T-helper 1 cell treated with Interleukin-12 subunit alpha and Interleukin-12 subunit beta and Interleukin-4 antibody, amounts not matched to agents 30 μg/mL and 1 μg/mL, for 36 hours (primary cell): ENCODE results near the gene MRS2.
"Not testable (repeated sequence)": the region's sequence is repeated elsewhere in the genome, so short reads cannot be mapped to it uniquely, and the experiment has no call there.

Source experiments
- H3K27ac Mint-ChIP-seq: one replicate; pipeline ENCODE4 v1.8.0; 2021; ENCODE audit warnings: mild to moderate bottlenecking, mixed read lengths
- H3K27me3 Mint-ChIP-seq: one replicate; pipeline ENCODE4 v1.8.0; 2021; ENCODE audit warnings: low read depth, mixed read lengths
- H3K36me3 Mint-ChIP-seq: one replicate; pipeline ENCODE4 v1.8.0; 2021; ENCODE audit warnings: low read depth, mixed read lengths
- H3K4me1 Mint-ChIP-seq: one replicate; pipeline ENCODE4 v1.8.0; 2021; ENCODE audit warnings: low read depth, mixed read lengths
- H3K4me3 Mint-ChIP-seq: one replicate; pipeline ENCODE4 v1.8.0; 2021; ENCODE audit warnings: mild to moderate bottlenecking, moderate library complexity, mixed read lengths
- H3K9me3 Mint-ChIP-seq: one replicate; pipeline ENCODE4 v1.8.0; 2021; ENCODE audit warnings: mixed read lengths

The MRS2 gene

DNA sequence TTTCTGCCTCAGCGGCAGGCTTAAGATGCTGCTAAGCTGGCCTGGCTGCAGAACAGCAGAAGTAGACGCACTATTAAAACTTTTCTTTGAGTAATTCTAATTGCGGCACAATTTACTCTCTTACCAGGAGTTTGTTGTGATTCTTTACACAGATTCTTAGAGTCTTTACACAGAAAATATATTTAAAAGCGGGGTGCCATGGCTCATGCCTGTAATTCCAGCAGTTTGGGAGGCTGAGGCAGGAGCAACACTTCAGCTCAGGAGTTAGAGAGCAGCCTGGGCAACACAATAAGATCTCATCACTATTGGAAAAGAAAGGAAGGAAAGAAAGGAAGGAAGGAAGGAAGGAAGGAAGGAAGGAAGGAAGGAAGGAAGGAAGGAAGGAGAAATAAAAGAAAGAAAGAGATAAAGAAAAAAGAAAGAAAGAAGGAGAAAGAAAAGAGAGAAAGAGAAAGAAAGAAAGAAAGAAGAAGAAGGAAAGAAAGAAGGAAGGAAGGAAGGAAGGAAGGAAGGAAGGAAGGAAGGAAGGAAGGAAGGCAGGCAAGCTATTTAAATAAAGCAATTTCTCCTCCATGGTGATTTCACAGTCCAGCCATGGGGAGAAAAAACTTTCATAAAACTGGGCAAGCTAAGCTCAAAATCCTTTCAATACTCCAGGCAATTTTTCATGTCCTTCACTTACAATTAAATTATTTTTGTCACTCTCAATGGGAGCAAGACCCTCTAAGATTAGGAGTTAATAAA is 21.1 kb upstream of the MRS2 start:
- Mint-ChIP-seq H3K9me3 (peaks cover 3% of the 10 kb centered on the region), H3K36me3 (no peaks in the 10 kb centered on the region), H3K27me3 (peaks cover 17% of the 10 kb centered on the region), H3K4me1 (no peaks in the 10 kb centered on the region), H3K27ac (no peak overlapping the region), H3K4me3 (no peak overlapping the region)

DNA sequence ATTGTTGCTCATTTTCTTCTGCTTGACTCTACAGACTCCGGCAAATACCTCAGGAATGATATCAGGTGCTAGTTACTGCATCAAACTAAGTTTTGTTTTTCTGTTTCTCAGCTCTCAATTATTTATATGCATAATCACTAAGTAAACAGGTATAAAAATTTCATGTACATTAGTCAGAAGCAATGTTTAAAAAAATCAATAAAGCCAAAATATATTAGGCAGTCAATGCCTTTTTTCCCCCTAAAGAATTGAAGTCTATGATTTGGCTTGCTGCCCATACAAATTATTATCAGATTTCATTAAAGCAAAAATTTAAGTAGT is 20.6 kb upstream of the MRS2 start:
- no peak overlapping the region for H3K4me3 Mint-ChIP-seq
- peaks cover 17% of the 10 kb centered on the region for H3K27me3 Mint-ChIP-seq
- no peaks in the 10 kb centered on the region for H3K4me1 Mint-ChIP-seq
- no peak overlapping the region for H3K27ac Mint-ChIP-seq
- no peaks in the 10 kb centered on the region for H3K36me3 Mint-ChIP-seq
- H3K9me3 Mint-ChIP-seq: peaks cover 3% of the 10 kb centered on the region

GRCh38 chr6:24382891-24383494 is 19.7 kb upstream of the MRS2 start:
- H3K27me3 Mint-ChIP-seq: peaks cover 20% of the 10 kb centered on the region
- H3K4me3 Mint-ChIP-seq, H3K4me1 Mint-ChIP-seq, H3K27ac Mint-ChIP-seq, H3K36me3 Mint-ChIP-seq, H3K9me3 Mint-ChIP-seq: not testable (repeated sequence)

DNA sequence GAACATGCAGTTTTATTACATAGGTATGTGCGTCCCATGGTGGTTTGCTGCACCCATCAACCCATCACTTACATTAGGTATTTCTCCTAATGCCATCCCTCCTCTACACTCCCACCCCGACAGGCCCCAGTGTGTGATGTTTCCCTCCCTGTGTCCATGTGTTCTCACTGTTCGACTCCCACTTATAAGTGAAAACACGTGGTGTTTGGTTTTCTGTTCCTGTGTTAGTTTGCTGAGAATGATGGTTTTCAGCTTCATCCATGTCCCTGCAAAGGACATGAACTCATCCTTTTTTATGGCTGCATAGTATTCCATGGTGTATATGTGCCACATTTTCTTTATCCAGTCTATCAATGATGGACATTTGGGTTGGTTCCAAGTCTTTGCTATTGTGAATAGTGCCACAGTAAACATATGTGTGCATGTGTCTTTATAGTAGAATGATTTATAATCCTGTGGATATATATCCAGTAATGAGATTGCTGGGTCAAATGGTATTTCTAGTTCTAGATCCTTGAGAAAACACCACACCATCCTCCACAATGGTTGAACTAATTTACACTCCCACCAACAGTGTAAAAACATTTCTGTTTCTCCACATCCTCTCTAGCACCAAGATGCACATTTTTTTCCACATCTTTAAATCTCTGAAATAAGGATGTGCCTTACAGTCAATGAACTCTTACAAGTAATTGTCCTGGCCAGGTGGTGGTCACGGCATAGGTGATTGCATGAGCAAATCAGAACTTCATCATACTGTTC is 18.2 kb upstream of the MRS2 start:
- H3K27ac Mint-ChIP-seq, H3K9me3 Mint-ChIP-seq, H3K36me3 Mint-ChIP-seq, H3K4me3 Mint-ChIP-seq, H3K4me1 Mint-ChIP-seq: not testable (repeated sequence)
- peaks cover 20% of the 10 kb centered on the region for H3K27me3 Mint-ChIP-seq

GRCh38 chr6:24385536-24386269 is 17.0 kb upstream of the MRS2 start:
- Mint-ChIP-seq H3K27ac (no peak overlapping the region), H3K9me3 (peaks cover 3% of the 10 kb centered on the region), H3K4me3 (no peak overlapping the region), H3K27me3 (peaks cover 20% of the 10 kb centered on the region), H3K4me1 (no peaks in the 10 kb centered on the region), H3K36me3 (no peaks in the 10 kb centered on the region)

DNA sequence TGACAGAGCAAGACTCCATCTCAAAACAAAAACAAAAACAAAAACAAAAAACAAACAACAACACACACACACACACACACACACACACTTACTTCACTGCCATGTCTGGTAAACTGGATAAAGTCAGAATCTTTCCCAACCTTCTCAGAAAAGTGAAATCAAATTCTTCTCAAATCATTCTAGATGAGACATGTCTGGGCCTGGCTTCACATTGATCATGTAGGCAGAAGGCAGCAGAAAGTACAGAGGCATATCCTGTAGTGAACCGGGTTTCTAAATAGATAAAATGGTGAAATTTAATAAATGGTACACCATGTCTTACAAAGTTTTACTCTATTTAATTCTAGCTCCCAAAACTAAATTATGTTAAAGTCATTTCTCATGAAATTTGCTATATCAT is 14.9 kb upstream of the MRS2 start:
- no peaks in the 10 kb centered on the region for H3K4me1 Mint-ChIP-seq

GRCh38 chr6:24391208-24391607 is 11.5 kb upstream of the MRS2 start:
- peaks cover 12% of the 10 kb centered on the region for H3K27me3 Mint-ChIP-seq
- H3K9me3 Mint-ChIP-seq: no peaks in the 10 kb centered on the region

More for the DNA sequence above, 14.9 kb upstream of the MRS2 start:
- Mint-ChIP-seq H3K36me3 (no peaks in the 10 kb centered on the region), H3K9me3 (peaks cover 3% of the 10 kb centered on the region), H3K27me3 (peaks cover 9% of the 10 kb centered on the region), H3K4me3 (no peak overlapping the region), H3K27ac (no peak overlapping the region)

DNA sequence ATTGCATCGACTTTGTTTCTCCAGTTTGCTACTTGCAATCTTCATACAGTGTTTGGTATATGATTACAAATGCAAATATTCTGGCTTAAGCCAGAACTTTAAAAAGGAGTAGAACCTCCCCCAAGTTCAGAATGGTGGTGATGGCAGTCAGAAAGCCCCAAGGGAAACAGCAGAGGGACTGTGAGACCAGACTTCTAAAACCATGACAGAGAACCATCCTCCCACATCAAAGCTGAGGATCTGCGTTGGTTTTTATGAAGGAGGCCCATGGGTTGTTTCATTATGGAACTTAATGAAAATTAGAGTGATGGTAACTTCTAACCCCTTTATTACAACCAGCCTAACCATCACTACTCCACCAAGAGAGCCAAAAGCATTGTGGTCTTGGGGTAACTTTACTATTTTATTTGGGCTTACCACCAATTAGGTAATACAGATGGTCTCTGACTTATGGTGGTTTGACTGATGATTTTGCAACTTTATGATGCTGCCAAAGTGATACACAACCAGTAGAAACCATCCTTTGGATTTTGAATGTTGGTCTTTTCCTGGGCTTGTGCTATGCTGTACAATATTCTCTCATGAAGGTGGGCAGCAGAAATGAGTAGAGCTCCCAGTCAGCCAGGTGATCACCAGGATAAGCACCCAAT is 10.9 kb upstream of the MRS2 start:
- H3K36me3 Mint-ChIP-seq: no peaks in the 10 kb centered on the region
- H3K4me1 Mint-ChIP-seq: no peaks in the 10 kb centered on the region
- no peak overlapping the region for H3K4me3 Mint-ChIP-seq
- no peak overlapping the region for H3K27ac Mint-ChIP-seq
- H3K27me3 Mint-ChIP-seq: peaks cover 12% of the 10 kb centered on the region
- H3K9me3 Mint-ChIP-seq: no peaks in the 10 kb centered on the region

More at GRCh38 chr6:24391208-24391607, 11.5 kb upstream of the MRS2 start:
- no peaks in the 10 kb centered on the region for H3K36me3 Mint-ChIP-seq
- H3K4me3 Mint-ChIP-seq: no peak overlapping the region
- H3K4me1 Mint-ChIP-seq: no peaks in the 10 kb centered on the region
- H3K27ac Mint-ChIP-seq: no peak overlapping the region

GRCh38 chr6:24394061-24394779 is 8.5 kb upstream of the MRS2 start:
- Mint-ChIP-seq H3K4me3 (no peak overlapping the region), H3K27ac (no peak overlapping the region), H3K9me3 (no peaks in the 10 kb centered on the region), H3K4me1 (no peaks in the 10 kb centered on the region), H3K27me3 (peaks cover 24% of the 10 kb centered on the region), H3K36me3 (no peaks in the 10 kb centered on the region)

DNA sequence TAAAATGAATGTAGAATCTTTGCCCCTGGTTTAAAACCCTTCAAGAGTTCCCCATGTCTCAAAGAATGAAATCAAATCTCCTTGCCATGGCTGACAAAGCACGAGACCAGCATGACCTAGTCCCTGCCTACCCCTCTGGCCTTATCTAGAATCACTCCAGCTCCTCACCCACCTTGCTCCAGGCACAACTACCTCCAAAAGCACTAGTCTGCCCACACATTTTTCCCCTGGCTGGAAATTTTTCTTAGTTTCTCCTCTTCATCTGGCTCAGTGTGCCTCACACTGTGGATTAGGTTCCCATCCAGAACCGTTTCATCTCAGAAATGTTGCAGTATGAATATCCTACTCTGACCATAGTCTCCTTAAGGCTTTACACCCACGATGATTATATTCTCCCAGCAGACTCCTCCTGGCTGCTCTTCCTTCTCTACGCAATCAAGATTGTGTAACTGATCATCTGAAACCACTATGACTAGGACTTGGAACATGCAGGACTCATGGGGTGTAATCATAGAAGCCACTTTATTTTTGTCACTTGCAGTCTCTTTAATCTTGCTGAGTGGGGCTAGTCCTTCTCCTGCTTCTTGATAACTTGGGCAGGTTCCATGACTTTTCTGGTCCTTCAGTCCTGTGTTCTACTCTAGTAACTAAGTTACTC is 7.8 kb upstream of the MRS2 start:
- H3K27me3 Mint-ChIP-seq: peaks cover 31% of the 10 kb centered on the region
- no peaks in the 10 kb centered on the region for H3K9me3 Mint-ChIP-seq
- H3K4me1 Mint-ChIP-seq: no peaks in the 10 kb centered on the region
- no peak overlapping the region for H3K4me3 Mint-ChIP-seq
- H3K36me3 Mint-ChIP-seq: no peaks in the 10 kb centered on the region
- no peak overlapping the region for H3K27ac Mint-ChIP-seq

DNA sequence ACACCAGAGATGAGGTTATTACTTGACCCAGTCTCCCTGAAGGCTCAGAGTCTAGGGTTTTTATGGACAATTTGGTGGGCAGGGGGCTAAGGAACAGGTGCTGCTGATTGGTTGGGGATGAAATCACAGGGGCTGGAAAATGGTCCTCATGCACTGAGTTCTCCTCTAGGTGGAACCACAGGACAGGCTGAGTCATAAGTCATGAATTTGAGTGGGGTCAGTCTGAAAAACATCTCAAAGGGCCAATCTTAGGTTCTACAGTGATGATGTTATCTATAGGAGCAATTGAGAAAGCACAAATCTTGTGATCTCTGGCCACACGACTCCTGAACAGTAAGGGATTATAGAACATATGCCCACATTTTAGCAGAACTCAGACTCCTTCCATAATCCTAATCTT is 5.9 kb upstream of the MRS2 start:
- H3K9me3 Mint-ChIP-seq: no peaks in the 10 kb centered on the region
- peaks cover 43% of the 10 kb centered on the region for H3K27me3 Mint-ChIP-seq
- no peak overlapping the region for H3K4me3 Mint-ChIP-seq
- H3K36me3 Mint-ChIP-seq: no peaks in the 10 kb centered on the region
- H3K27ac Mint-ChIP-seq: no peak overlapping the region
- no peaks in the 10 kb centered on the region for H3K4me1 Mint-ChIP-seq

DNA sequence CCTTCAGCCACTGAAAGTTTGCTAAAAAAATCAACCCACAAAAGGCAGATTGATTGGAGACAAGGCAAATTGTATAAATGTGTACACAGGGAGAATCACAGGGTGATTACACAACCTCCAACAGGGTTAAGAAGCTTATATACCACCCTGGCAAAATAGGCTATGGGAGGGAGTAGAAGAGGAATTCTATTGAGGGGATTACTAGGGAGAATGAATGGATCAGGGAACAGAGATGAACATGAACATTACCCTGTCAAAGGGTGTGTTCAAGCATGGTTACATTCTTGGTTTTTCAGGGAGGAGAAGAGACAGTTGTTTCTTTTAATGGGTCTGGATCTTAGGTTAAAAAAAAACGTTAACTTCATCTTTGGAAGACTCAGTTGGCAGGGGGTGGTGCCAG is 5.1 kb upstream of the MRS2 start:
- peaks cover 1% of the 10 kb centered on the region for H3K4me1 Mint-ChIP-seq
- no peak overlapping the region for H3K27ac Mint-ChIP-seq
- H3K27me3 Mint-ChIP-seq: peaks cover 43% of the 10 kb centered on the region

More for the DNA sequence above, 5.1 kb upstream of the MRS2 start:
- Mint-ChIP-seq H3K36me3 (no peaks in the 10 kb centered on the region), H3K9me3 (no peaks in the 10 kb centered on the region), H3K4me3 (no peak overlapping the region)
